HCT116 (cell line): ENCODE measurements around the gene SERPINB8. TPM values are rescaled to one million over a fixed set of nuclear protein-coding genes. Genes with fewer than 3 reads are reported as not detected.

Experiments used
- ATAC-seq: fragments of 200-7000 bp; cut with Tn5 transposase; 2 replicates; pipeline ENCODE4 v1.9.1; 2020; ENCODE audit warnings: mild to moderate bottlenecking, moderate library complexity
- BruUV-seq: library from RNA; stranded (reverse); fragments of 400-500 nt; replicated peaks from 2 replicates; lab custom pipeline; 2021; lab: Mats Ljungman, UMichigan
- CTCF ChIA-PET: fragments of 300-600 bp; sonication (Branson Sonifier 250); formaldehyde crosslinking; loops from one replicate; lab custom pipeline; 2021; ENCODE audit warnings: antibody characterized with exemption; lab: Charles Lee
- POLR2A ChIA-PET: fragments of 300-600, 350-600 bp; sonication (Branson Sonifier 250); formaldehyde crosslinking; loops from one replicate; lab custom pipeline; 2021; ENCODE audit warnings: antibody characterized with exemption; lab: Charles Lee
- RAD21 ChIA-PET, 2 experiments: fragments of 300-600 bp; sonication (Branson Sonifier 250); formaldehyde crosslinking; loops; one replicate each; lab custom pipeline; 2023; ENCODE audit warnings: low total read pairs in 2 of 2; ENCODE audit not compliant: uncharacterized antibody in 2 of 2, unreplicated experiment in 2 of 2, low non-redundant PET in 1 of 2; lab: Charles Lee
- DNase-seq: peaks from one replicate; pipeline ENCODE4 v3.0.0-alpha.2; 2010; ENCODE audit warnings: low read depth, low spot score
- H2AFZ ChIP-seq: fragments of 200-600 bp; shearing (Covaris generic), sonication (generic); 2 replicates; pipeline ENCODE4 v1.6.1; 2017; ENCODE audit warnings: low read depth, mixed run types, mixed read lengths, antibody characterized with exemption, low read length; ENCODE audit not compliant: poor library complexity, severe bottlenecking
- H3K27ac ChIP-seq: 2 replicates; pipeline ENCODE4 v1.5.1; 2012; ENCODE audit warnings: low read depth, low read length
- H3K27me3 ChIP-seq: fragments of 200-600 bp; sonication (generic); 2 replicates; pipeline ENCODE4 v1.6.1; 2016; ENCODE audit warnings: mixed run types, low read length, mixed read lengths; ENCODE audit not compliant: insufficient read depth
- H3K36me3 ChIP-seq, 2 experiments: fragments of 200-500 bp in 1 of 2; fragments of 200-600 bp in 1 of 2; sonication (Bioruptor generic) in 1 of 2; sonication (generic) in 1 of 2; 2 replicates each; pipeline versions ENCODE4 v1.5.1 to v1.6.1; 2014 to 2016; ENCODE audit warnings: low read length in 2 of 2, inconsistent platforms in 1 of 2, mixed read lengths in 1 of 2, mixed run types in 1 of 2; ENCODE audit not compliant: insufficient read depth in 2 of 2, control insufficient read depth in 1 of 2
- H3K4me1 ChIP-seq, 2 experiments: fragments of 200-600 bp in 1 of 2; sonication (generic) in 1 of 2; 2 replicates each; pipeline versions ENCODE4 v1.5.1 to v1.6.1; 2012 to 2017; ENCODE audit warnings: low read length in 2 of 2, inconsistent platforms in 1 of 2, mild to moderate bottlenecking in 1 of 2, mixed read lengths in 1 of 2, mixed run types in 1 of 2, moderate library complexity in 1 of 2; ENCODE audit not compliant: insufficient read depth in 2 of 2, control insufficient read depth in 1 of 2
- H3K4me2 ChIP-seq: fragments of 200-600 bp; sonication (generic); 2 replicates; pipeline ENCODE4 v1.6.1; 2017; ENCODE audit warnings: mixed run types, low read length, mixed read lengths
- H3K4me3 ChIP-seq, 2 experiments: fragments of 200-600 bp in 1 of 2; sonication (generic) in 1 of 2; replicated peaks in 1 of 2; 2 replicates each; pipeline ENCODE4 v1.5.1; 2011 to 2016; ENCODE audit warnings: low read length in 2 of 2, control low read depth in 1 of 2, low read depth in 1 of 2, mild to moderate bottlenecking in 1 of 2, mixed read lengths in 1 of 2, mixed run types in 1 of 2
- H3K79me2 ChIP-seq: fragments of 200-600 bp; sonication (generic); 2 replicates; pipeline ENCODE4 v1.6.1; 2017; ENCODE audit warnings: mild to moderate bottlenecking, mixed run types, low read length, moderate library complexity, mixed read lengths; ENCODE audit not compliant: insufficient read depth
- H3K9ac ChIP-seq: fragments of 200-600 bp; sonication (generic); 2 replicates; pipeline ENCODE4 v1.6.1; 2016; ENCODE audit warnings: low read length, mixed read lengths
- H3K9me2 ChIP-seq: fragments of 200-600 bp; sonication (generic), shearing (Covaris generic); 2 replicates; pipeline ENCODE4 v1.6.1; 2017; ENCODE audit warnings: mixed run types, mild to moderate bottlenecking, moderate library complexity; ENCODE audit not compliant: insufficient read depth
- H3K9me3 ChIP-seq, 2 experiments: fragments of 200-500 bp in 1 of 2; fragments of 200-600 bp in 1 of 2; sonication (Bioruptor generic) in 1 of 2; sonication (generic) in 1 of 2; 2 replicates each; pipeline ENCODE4 v1.6.1; 2014 to 2017; ENCODE audit warnings: low read length in 2 of 2, mixed read lengths in 2 of 2, inconsistent platforms in 1 of 2, low read depth in 1 of 2, mild to moderate bottlenecking in 1 of 2, mixed run types in 1 of 2, moderate library complexity in 1 of 2; ENCODE audit not compliant: control insufficient read depth in 1 of 2, insufficient read depth in 1 of 2
- H4K20me1 ChIP-seq: fragments of 200-600 bp; sonication (generic), shearing (Covaris generic); 2 replicates; pipeline ENCODE4 v1.6.1; 2017; ENCODE audit warnings: mixed run types, mild to moderate bottlenecking, moderate library complexity; ENCODE audit not compliant: insufficient read depth
- CEBPB ChIP-seq: IDR thresholded peaks from 2 replicates; pipeline ENCODE4 v1.6.1; 2012; ENCODE audit warnings: low read depth
- EGR1 ChIP-seq: IDR thresholded peaks from 2 replicates; pipeline ENCODE4 v1.6.1; 2012; ENCODE audit warnings: low read depth
- ELF1 ChIP-seq: IDR thresholded peaks from 2 replicates; pipeline ENCODE4 v1.6.1; 2012; ENCODE audit warnings: low read depth, borderline replicate concordance
- EZH2 ChIP-seq: fragments of 200-600 bp; sonication (generic); IDR thresholded peaks from 2 replicates; pipeline ENCODE4 v1.6.1; 2017; ENCODE audit warnings: antibody characterized with exemption, mixed run types
- EZH2phosphoT487 ChIP-seq: fragments of 200-600 bp; IDR thresholded peaks from 2 replicates; pipeline ENCODE4 v1.6.1; 2018; ENCODE audit warnings: antibody characterized with exemption, borderline replicate concordance
- FOSL1 ChIP-seq: IDR thresholded peaks from 2 replicates; pipeline ENCODE4 v1.6.1; 2012; ENCODE audit warnings: low read depth
- JUND ChIP-seq: IDR thresholded peaks from 2 replicates; pipeline ENCODE4 v1.6.1; 2012
- POLR2AphosphoS5 ChIP-seq: IDR thresholded peaks from 2 replicates; pipeline ENCODE4 v1.6.1; 2011; ENCODE audit warnings: mild to moderate bottlenecking, low read depth, low read length, moderate library complexity
- RAD21 ChIP-seq: IDR thresholded peaks from 2 replicates; pipeline ENCODE4 v1.6.1; 2012; ENCODE audit warnings: low read depth, mild to moderate bottlenecking
- SP1 ChIP-seq: IDR thresholded peaks from 2 replicates; pipeline ENCODE4 v1.6.1; 2012; ENCODE audit warnings: low read depth
- SRF ChIP-seq: IDR thresholded peaks from 2 replicates; pipeline ENCODE4 v1.6.1; 2012; ENCODE audit warnings: low read depth
- ZFX ChIP-seq: fragments of 450-650 bp; IDR thresholded peaks from 2 replicates; pipeline ENCODE4 v1.6.1; 2017
- ZNF274 ChIP-seq: fragments of 200-500 bp; sonication (Bioruptor generic); IDR thresholded peaks from 2 replicates; pipeline ENCODE4 v1.6.1; 2014; ENCODE audit warnings: mild to moderate bottlenecking, low read depth, low read length, inconsistent platforms
- intact Hi-C: fragments of 100-400 bp; cut with micrococcal nuclease; formaldehyde crosslinking; loops from 2 replicates; pipeline ENCODE4 v1.10.0; 2022
- total RNA-seq: library from RNA; stranded (reverse); gene quantifications from one replicate; pipeline ENCODE4 v1.2.1, GENCODE V29; 2021; ENCODE audit not compliant: unreplicated experiment
- TF ChIP-seq, protein P1 (sequence below): IDR thresholded peaks from 2 replicates; pipeline ENCODE4 v1.6.1; 2011; ENCODE audit warnings: mild to moderate bottlenecking, low read length, moderate library complexity; ENCODE audit not compliant: insufficient replicate concordance; ENCODE audit errors: extremely low read depth
- TF ChIP-seq, protein P2 (sequence below): IDR thresholded peaks from 2 replicates; pipeline ENCODE4 v1.6.1; 2012

The SERPINB8 gene
- total RNA-seq, 1 experiment from 2014 or later: 5.9 TPM

DNA sequence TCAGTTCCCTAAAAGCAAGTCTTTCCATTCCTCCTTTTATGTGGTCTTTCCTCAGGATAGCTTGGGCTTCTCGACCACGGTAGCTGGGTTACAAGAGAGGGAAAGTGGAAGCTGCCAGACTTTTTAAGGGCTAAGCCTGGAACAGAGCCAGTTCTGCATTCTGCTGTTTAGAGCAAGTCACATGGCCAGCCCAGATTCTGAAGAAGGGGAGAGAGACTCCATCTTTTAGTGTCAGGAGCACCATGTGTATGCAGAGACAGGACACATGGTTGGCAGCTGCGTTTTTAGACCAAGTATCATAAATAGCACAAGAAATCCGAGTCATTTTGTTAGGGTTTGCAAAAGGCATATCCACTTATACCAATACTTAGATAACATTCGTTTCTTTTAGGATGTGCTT is 16.1 kb upstream of the SERPINB8 start:
- H3K36me3 ChIP-seq: no peaks in the 10 kb centered on the region
- DNase-seq: no peak
- H3K9ac ChIP-seq: no peak overlapping the region
- no peak overlapping the region for H3K4me2 ChIP-seq
- H3K9me3 ChIP-seq: no peaks in the 10 kb centered on the region
- POLR2A ChIA-PET: no interaction called here
- no peaks in the 10 kb centered on the region for H3K27me3 ChIP-seq
- intact Hi-C loops: no loop called here
- no peak for ATAC-seq
- no peak overlapping the region for H3K4me3 ChIP-seq
- H3K4me1 ChIP-seq: peaks cover 0 to 7% of the 10 kb centered on the region in 2 experiments; a peak in 2 of 4 replicates
- RAD21 ChIA-PET: no interaction called here
- no peaks in the 10 kb centered on the region for H3K9me2 ChIP-seq
- CTCF ChIA-PET: no interaction called here
- no peaks in the 10 kb centered on the region for H3K79me2 ChIP-seq
- no peak overlapping the region for H2AFZ ChIP-seq
- H4K20me1 ChIP-seq: no peaks in the 10 kb centered on the region
- no TSS peak for BruUV-seq
- H3K27ac ChIP-seq: no peak overlapping the region
- TF ChIP-seq SRF (no peak), ZFX (no peak), ELF1 (no peak), RAD21 (no peak), EGR1 (no peak), CEBPB (no peak), FOSL1 (no peak), JUND (no peak), POLR2AphosphoS5 (no peak), EZH2phosphoT487 (no peak), SP1 (no peak), ZNF274 (no peak), EZH2 (no peak)
- TF ChIP-seq, protein P1, sequence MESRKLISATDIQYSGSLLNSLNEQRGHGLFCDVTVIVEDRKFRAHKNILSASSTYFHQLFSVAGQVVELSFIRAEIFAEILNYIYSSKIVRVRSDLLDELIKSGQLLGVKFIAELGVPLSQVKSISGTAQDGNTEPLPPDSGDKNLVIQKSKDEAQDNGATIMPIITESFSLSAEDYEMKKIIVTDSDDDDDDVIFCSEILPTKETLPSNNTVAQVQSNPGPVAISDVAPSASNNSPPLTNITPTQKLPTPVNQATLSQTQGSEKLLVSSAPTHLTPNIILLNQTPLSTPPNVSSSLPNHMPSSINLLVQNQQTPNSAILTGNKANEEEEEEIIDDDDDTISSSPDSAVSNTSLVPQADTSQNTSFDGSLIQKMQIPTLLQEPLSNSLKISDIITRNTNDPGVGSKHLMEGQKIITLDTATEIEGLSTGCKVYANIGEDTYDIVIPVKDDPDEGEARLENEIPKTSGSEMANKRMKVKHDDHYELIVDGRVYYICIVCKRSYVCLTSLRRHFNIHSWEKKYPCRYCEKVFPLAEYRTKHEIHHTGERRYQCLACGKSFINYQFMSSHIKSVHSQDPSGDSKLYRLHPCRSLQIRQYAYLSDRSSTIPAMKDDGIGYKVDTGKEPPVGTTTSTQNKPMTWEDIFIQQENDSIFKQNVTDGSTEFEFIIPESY: no peak
- TF ChIP-seq, protein P2, sequence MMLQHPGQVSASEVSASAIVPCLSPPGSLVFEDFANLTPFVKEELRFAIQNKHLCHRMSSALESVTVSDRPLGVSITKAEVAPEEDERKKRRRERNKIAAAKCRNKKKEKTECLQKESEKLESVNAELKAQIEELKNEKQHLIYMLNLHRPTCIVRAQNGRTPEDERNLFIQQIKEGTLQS: no peak
